Hypothalamus (tissue), 51 donors: ENCODE results near the gene NECAB2.

Source experiments
- DNase-seq, 51 donors: peaks; one replicate each; lab custom pipeline; 2025; lab: John Stamatoyannopoulos, UW

The NECAB2 gene

DNA sequence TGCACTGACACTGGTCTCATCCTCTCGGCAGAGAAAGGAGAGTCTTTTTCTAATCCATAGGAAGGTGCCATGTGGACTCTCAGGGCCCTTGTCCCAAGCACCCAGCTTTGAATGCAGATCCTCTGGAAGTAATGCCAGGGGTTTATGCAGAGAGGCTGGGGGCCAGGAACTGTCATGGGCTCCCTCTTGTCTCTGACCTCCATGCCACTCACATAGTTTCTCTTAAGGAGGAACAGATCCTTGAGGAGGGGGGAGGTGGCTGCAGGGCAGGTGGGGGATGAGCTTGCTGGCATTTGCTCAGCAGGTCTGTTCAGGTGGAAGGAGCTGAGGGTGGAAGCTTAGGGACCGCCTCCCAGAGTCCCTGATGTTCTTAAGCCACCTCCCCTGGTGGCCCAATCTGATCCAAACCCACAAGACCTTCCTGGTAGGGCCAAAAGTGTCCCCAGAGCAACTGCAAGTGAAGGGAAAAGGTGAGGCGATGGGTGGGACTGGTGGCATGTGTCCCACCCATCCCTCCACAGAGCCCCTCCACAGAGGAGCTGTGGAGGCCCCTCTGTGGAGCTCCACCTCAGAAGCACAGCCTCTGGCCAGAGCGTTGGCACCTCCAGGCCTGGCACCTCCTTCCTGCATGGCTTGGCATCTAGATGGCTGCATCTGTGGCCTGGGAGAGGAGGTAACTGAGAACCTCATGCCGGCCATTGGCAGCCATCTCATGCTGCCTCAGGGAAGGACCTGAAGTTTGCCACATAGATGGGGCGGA lies 9.2 kb downstream of the NECAB2 start:
- no peak for DNase-seq

DNA sequence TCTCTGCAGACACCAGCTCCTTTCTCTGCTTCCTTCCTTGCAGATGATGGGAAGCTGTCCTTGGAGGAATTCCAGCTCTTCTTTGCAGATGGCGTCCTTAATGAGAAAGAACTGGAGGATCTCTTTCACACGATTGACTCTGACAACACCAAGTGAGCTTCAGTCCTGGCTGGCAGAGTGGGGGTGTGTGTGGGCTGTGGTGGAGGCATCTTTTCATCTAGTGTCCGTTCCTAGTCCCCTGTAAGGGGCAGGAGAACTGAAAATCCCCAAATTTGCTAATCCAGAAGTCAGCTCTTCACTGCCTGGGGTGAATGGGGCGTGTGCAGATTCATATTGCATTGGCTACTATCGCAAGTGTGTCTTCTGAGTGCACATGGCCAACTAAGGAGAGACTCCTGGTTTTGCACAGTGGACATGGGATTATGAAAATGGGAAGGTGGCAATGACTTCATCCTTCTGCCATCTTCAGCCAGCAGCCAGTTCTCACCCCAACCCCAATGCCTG lies 10.4 kb downstream of the NECAB2 start:
- DNase-seq, result no peak

DNA sequence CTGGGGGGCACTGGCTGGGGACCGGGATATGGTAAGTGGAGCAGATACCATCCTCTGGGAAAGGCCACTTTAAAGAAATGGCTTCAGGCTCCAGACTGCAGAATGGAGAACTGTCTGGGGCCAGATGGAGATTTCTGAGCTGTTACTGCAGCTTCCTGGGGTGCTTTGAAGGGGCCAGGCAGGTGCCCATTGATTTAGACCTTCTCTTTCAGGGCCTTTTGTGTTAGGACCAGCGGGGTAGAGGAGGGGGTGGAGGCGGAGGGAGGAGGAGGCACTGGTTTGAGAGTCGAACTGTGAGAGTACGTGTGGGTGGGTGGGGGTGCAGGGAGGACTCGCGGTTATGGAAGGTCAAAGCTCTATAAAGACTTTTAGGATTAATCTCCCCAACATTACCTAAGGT lies 11.4 kb downstream of the NECAB2 start:
- no peak for DNase-seq

DNA sequence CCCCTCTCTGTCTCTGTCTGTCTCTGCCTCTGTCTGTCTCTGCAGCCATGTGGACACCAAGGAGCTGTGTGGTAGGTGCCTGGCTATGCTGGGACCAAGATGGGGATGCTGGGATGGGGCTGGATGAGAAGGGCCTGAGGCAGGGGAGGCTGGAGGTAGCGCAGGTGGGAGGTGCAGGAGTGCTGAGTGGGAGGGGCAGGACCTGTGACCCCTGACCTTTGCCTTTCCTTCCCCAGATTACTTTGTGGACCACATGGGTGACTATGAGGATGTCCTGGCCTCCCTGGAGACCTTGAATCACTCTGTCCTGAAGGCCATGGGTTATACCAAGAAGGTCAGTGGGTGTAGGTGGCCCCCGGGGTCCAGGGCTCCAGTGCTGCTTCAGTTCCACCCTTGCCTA lies 12.8 kb downstream of the NECAB2 start:
- DNase-seq, result no peak

DNA sequence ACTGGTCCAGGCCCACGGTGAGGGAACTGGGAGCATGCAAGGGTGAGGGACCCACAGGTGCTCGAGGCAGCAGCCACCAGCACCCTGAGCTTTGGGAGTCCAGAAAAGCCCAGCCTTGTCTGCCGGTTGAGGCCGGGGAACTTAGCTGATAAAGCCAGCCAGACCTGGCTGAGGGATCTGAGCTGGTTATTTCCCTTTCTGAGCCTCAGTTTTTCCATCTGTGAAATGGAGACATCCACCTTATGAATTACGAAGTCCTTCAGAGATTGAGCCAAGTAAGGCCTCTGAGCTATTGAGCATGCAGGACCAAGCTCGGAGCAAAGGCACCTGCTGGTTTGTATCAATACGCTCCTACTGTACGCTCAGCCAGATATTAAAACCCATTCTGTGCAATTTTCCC lies 13.8 kb downstream of the NECAB2 start:
- no peak for DNase-seq

DNA sequence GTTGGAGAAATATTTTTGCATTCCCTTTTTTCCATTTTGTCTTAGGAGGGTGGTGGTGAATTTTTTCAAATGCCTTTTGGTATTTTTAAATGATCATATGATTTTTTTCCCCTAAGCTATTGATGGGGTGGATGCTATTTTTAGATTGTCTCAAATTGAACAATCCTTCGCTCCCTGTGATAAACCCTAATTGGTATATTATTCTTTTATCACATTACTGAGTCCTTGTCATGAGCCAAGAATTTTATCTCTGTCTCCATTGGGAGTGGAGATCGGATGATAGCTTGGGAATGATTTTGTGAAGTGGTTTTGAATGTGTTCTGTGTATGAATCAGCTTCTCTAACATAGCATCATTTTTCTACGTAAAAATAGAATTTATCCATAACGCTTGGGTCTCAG lies 15.4 kb downstream of the NECAB2 start:
- peak in 1 of 51 donors; percentile 38 for DNase-seq

DNA sequence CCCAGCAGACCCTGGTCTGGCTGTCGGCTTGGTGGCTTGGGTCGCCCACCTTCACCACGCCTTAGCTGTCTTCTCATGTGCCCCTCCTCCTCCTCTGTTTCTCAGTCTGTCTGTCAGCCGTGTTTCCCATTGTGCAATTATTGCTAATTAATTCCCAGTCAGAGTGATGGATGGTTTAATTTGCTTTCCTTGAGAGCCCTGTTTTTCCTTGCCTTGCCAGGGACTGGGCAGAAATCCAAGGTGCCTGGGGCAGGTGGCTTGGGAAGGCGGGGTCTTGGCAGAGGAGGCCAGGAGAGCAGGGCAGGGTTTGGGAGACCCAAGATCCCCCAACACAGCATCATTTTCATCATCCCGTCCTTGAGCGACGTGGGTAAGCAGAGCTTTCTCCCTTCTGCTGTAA lies 21.3 kb downstream of the NECAB2 start:
- DNase-seq, result no peak

DNA sequence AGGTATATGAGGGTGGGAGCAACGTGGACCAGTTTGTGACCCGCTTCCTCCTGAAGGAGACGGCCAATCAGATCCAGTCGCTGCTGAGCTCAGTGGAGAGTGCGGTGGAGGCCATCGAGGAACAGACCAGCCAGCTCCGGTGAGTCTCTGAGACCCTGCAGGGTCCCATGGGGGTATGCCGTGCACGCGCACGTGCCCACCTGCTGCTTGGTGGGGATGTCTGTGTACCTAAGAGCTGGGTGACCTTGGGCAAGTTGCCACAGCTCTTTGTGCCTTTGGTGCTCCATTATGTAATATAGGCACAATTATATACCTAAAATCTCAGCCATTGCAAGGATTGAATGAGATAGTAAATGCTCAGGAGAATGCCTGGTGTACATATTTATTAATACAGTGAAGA lies 22.4 kb downstream of the NECAB2 start:
- DNase-seq, result no peak

DNA sequence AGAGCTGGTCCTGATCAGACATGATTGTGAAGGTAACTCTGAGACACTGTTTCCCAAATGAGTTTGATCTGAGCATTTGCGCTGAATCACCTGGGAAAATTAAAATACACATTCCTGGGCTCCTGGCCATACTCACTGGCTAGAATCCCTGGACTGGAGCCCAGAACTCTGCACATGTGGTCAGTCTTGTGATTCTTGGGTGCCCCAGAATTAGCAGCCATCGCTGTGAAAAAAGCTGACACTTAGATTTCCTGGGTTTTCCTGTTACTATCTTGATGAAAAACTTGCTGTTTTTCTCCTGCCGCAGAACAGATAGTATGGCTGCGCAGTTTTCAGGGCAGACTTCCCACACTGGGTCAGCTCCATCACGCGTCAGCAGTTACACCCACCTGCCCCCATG lies 24.6 kb downstream of the NECAB2 start:
- peak in 26 of 51 donors; percentile 17 to 64 (median 45) for DNase-seq

DNA sequence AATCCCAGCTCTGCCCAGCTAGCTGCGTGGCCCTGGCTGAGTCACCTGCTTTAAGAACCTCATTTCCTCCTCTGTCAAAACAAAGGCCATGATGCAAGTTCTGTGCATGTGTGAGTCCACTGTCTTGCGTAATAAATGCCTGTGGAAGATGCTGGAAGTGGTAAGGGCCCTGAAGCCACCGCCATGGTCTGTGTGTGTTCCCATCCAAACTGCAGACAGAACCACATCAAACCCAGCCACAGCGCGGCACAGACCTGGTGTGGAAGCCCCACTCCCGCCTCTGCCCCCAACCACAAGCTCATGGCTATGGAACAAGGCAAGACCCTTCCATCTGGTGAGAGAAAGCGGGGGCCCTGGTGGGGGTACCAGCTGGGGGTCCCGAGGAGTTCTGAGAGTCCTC lies 26.0 kb downstream of the NECAB2 start:
- DNase-seq, result no peak

DNA sequence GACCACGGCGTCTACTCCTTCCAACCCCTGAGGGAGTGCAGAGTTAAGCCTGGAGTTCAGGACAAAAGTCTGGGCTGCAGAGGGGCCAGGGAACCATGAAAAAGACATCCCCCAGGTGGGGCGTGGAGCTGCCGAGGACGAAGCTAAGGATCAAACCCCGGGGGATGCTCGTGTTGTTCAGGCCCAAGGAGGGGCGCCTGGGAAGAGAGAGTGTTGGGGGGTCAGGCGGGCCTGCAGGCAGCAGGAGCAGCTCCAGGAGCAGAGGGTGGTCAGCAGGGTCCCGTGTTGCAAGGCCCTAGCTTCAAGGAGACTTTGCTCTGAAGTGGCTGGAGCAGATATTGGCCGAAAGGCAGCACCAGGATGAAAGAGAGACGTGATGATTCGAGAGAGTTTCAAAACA lies 26.7 kb downstream of the NECAB2 start:
- no peak for DNase-seq

DNA sequence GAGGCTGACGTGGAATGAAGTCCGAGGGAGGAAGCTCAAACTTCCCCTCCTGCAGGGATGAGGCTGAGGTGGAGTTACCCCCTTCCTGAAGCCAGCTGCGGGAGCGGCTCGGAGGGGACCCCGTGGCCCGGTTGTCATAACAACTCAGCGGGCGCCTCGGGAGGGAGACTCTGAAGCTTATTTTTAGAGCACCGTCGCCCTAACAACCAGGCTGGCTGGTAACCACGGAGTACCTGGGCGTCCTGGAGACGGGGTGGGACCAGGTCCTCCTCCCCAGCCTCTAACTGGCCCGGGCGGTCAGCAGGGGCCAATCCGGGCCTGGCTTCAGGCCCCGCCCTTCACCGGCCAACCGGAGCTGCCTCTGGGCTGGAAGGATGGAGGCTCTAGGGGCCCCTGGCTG lies 27.7 kb downstream of the NECAB2 start:
- peak in 35 of 51 donors; percentile 13 to 87 (median 56) for DNase-seq

DNA sequence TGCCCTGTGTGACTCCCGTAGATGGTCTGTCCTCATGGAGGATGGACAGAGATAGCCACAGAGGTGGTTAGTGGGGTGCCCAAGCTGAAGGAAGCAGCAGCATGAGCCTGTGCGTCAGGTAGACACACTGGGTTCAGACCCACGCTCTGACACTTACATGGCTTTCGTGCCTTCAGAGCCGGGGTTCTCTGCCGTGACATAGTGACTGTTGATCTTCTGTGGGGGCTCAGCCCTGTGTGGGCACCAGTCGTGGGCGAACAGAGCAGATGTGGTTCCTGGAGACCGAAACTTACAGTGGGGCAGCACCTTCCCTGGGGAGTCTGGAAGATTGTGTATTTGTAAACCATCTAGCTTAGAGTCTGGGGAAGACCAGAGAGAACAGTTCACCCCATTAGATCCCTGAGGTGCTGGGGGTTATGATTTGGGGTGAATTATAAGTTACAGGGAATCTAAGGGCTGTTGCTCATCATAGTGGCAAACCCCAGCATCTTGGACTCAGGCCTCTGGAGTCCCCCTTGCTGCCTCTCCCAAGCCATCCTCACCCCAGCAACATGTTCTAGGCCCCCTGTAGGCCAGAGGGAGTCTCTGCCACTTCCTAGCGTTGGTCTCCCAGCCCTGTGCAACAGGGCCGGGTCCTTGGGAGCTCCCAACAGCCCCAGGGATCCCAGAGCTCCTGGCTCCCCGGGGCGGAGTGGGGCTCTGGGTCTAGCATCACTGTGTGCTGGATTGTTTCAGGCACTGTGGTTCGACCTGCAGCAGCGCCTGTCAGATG lies 28.6 kb downstream of the NECAB2 start:
- no peak for DNase-seq

DNA sequence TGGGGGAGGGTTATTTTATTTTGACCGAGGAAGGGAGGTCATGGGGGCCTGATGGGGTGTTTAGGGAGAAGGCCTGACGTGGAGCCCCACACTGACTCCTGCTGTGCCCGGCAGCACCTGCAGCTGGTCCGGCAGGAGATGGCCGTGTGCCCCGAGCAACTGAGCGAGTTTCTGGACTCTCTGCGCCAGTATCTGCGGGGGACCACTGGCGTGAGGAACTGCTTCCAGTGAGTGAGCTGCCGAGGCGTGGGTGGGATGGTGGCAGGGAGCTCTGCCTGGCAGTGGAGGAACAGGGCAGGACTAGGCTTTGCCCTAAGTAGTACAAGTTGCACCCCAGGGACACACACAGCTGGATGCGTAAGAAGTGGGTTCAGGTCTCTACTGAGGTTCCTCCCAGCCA lies 30.0 kb downstream of the NECAB2 start:
- DNase-seq, result no peak

DNA sequence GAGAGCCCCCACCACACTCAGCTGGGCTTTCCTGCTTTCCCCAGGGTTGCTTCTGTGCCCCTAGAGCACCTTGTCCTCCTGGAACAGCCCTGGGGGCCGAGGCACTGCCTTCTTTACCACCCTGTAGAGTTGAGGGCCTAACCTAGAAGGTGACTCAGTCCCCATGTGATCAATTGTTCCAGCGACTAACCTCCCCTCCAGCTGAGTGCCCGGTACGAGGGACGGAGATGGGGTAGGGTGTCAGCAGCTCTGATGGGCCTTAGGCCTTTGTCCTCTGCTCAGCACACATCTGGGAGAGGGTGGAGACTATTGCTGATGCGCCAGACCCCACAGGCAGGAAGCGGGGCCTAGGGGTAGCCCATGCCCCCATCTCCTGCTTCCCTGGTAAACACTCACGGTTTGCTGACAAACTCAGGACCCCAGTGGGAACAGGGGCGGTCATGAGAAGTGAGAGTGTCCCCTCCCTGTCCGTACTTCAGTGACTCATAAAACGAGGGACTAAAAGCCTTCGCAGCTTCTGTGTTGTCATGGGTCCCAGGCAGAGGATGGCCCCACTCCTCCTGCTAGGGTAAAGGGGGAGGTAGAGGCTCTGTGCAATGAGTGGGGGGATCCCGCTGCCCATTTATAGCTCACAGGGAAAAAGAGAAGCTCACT lies 33.1 kb downstream of the NECAB2 start:
- no peak for DNase-seq

DNA sequence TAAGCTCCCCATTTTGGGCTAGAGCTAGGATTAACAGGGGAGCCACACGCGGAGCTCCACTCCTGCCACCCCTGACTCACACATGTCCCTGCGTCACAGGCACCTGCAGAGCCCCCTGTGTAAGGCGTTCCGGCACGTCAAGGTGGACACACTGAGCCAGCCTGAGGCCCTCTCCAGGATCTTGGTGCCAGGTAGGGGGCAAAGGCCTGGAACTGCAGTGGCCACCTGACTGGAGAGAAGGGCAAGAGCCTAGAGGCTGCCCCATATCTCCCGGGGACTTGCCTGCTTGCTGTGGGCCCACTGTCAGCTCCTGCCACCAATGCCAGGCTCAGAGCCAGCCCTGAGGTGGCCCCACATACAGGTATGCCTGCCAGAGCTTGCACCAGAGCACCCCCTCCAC lies 33.7 kb downstream of the NECAB2 start:
- no peak for DNase-seq

DNA sequence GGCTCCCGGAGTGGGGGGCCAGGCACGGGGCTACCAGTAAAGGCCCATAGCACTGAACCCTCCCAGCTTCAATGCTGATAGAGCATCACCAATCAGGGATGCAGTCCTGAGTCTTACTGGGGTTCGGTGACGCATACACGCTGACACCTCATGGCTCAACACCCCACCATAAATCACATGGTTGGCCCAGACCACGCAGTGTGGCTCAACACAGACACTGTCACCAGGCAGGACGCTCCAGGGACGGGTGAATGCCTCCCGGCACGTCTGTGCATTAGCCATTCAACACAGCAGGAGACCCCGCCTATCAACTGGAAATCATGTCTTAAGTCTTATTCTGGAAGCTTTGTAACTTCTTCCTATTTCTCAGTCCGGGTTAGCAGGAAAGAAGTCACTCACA lies 35.0 kb downstream of the NECAB2 start:
- DNase-seq, result no peak

DNA sequence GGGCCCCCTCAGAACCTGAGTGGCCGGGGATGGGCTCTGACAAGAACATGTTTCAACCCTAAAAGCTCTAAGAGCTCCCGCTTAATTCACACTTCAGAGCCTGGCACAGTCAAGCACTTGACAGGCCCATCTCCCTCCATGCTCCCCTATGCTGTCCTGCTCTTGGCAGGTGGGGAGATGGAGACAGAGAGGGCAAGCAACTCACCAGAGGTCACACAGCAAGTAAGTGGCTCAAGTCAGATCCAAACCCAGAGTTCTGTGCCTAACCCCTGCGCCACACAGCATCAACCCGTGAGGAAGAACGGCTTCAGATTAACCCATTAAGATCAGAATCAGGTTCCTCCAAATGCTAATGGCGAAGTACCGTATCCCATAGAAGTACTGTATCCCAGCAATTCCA lies 36.4 kb downstream of the NECAB2 start:
- DNase-seq, result no peak

DNA sequence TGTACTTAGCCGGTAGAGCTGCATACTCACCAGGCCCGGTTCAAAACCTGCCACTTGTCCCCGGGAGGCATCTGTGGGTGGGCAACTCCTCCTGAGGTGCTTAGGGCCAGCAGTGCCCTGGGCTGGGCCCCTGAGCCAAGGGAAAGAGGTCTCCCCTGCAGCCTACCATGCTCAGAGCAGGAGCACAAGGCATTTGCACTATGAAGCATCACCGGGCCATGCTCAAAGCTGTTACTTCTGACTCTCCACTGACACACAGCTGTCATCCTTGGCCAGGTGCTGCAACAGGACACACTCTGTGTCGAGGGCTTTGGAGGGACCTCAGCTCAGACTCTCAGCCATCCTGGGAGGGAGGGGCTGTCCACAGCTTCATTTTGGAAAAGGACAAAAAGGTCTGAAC lies 37.3 kb downstream of the NECAB2 start:
- DNase-seq, result no peak

DNA sequence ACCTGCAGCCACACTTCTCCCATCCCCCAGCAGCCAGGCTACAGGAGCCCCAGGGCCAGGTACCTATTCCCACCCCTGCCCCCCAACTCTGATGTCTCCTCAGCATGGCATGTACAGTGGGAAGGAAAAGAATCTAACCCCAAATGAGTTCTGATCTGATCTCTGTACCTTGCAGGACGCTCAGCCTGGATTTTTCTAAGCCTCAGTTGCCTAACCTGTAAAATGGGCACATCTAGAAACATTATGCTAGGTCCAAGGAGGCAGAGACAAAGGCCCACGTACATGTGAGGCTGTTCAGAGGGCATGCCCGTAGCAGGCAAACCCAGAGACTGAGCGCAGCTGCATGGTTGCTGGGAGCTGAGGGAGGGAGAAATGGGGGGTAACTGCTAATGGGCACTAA lies 39.5 kb downstream of the NECAB2 start:
- no peak for DNase-seq

DNA sequence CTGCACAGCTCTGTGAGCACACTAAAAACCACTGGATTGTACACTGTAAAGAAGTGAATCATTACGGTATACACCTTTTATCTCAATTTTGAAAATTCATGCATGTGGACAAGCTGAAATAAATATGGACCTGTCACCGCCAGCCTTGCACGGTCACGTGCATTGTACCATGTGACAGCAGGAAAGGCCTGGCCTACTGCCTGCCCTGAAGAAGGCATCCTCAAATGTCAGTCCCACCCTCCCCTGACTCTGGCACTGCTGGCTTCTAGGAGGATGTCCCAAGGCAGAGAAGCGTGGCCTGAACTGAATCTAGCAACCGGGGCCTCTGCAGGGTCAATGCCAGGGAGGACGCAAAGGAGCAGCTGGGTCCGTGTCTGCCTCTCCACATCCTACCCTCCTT lies 39.9 kb downstream of the NECAB2 start:
- DNase-seq, result no peak

DNA sequence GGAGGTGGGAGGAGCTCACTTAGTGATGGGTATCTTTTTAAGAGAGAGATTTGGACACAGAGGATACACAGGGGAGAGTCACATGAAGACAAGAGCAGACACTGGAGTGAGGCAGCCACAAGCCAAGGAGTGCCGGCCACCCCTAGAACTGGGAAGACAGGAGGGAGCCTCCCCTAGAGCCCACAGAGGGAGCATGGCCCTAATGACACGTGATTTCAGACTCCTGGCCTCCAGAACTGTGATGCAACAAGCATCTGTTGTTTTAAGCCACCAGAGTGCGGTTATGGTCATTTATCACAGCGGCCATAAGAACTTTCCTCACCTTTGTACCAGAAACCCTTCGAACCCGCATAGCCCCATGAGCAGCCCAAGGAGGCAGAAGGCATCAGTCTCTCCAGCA lies 41.2 kb downstream of the NECAB2 start:
- no peak for DNase-seq
